PC-9 (cell line): ENCODE measurements around the gene DDIT4L. TPM values are rescaled to one million over a fixed set of nuclear protein-coding genes. Genes with fewer than 3 reads are reported as not detected.

ENCODE experiments used
- BruUV-seq: library from RNA; stranded (reverse); fragments of 400-500 nt; replicated peaks from 2 replicates; lab custom pipeline; 2021; lab: Mats Ljungman, UMichigan
- CTCF ChIA-PET: fragments of 300-600 bp; sonication (Branson Sonifier 250); formaldehyde crosslinking; loops from one replicate; lab custom pipeline; 2022; ENCODE audit warnings: antibody characterized with exemption; lab: Charles Lee
- POLR2A ChIA-PET: fragments of 300-600 bp; sonication (Branson Sonifier 250); formaldehyde crosslinking; loops from one replicate; lab custom pipeline; 2022; ENCODE audit warnings: antibody characterized with exemption; ENCODE audit not compliant: unreplicated experiment; lab: Charles Lee
- DNase-seq, 2 experiments: peaks; one replicate each; pipeline versions ENCODE4 v3.0.0 to v3.0.0-alpha.2; 2015 to 2022; ENCODE audit warnings: mixed read lengths in 1 of 2
- H2AFZ ChIP-seq: fragments of 200-600 bp; sonication (generic); 2 replicates; pipeline ENCODE4 v1.8.1; 2017; ENCODE audit warnings: antibody characterized with exemption
- H3F3A ChIP-seq: fragments of 200-600 bp; sonication (generic); 2 replicates; pipeline ENCODE4 v1.8.1; 2017; ENCODE audit warnings: antibody characterized with exemption, mild to moderate bottlenecking, low read depth; ENCODE audit not compliant: insufficient read depth
- H3K27ac ChIP-seq: fragments of 200-600 bp; sonication (generic); 2 replicates; pipeline ENCODE4 v1.6.1; 2016; ENCODE audit warnings: mixed run types
- H3K27me3 ChIP-seq: fragments of 200-600 bp; sonication (generic); 2 replicates; pipeline ENCODE4 v1.6.1; 2016; ENCODE audit warnings: low read depth, mixed run types; ENCODE audit not compliant: insufficient read depth
- H3K36me3 ChIP-seq: fragments of 200-600 bp; sonication (generic); 2 replicates; pipeline ENCODE4 v1.6.1; 2016; ENCODE audit warnings: low read depth, mixed run types
- H3K4me1 ChIP-seq: fragments of 200-600 bp; sonication (generic); replicated peaks from 2 replicates; pipeline ENCODE4 v1.6.1; 2016; ENCODE audit warnings: mixed run types; ENCODE audit not compliant: insufficient read depth
- H3K4me2 ChIP-seq: fragments of 200-600 bp; sonication (generic); 2 replicates; pipeline ENCODE4 v1.6.1; 2017; ENCODE audit warnings: mixed run types
- H3K4me3 ChIP-seq: fragments of 200-600 bp; sonication (generic); 2 replicates; pipeline ENCODE4 v1.6.1; 2016; ENCODE audit warnings: mixed run types
- H3K79me2 ChIP-seq: fragments of 200-600 bp; sonication (generic); 2 replicates; pipeline ENCODE4 v1.6.1; 2017; ENCODE audit warnings: low read depth, mixed run types
- H3K9me2 ChIP-seq: fragments of 200-600 bp; sonication (generic); 2 replicates; pipeline ENCODE4 v1.8.1; 2017; ENCODE audit warnings: mild to moderate bottlenecking; ENCODE audit not compliant: insufficient read depth
- H3K9me3 ChIP-seq: fragments of 200-600 bp; sonication (generic); 2 replicates; pipeline ENCODE4 v1.8.1; 2016; ENCODE audit warnings: low read depth; ENCODE audit not compliant: insufficient read depth
- H4K20me1 ChIP-seq: fragments of 200-600 bp; sonication (generic); 2 replicates; pipeline ENCODE4 v1.8.1; 2017; ENCODE audit not compliant: insufficient read depth
- CTCF ChIP-seq: fragments of 200-600 bp; sonication (generic); conservative IDR thresholded peaks from 2 replicates; pipeline ENCODE4 v1.6.1; 2017; ENCODE audit warnings: mixed run types, antibody characterized with exemption, mild to moderate bottlenecking, moderate library complexity
- EZH2 ChIP-seq: fragments of 200-600 bp; sonication (generic); IDR thresholded peaks from 2 replicates; pipeline ENCODE4 v1.8.0; 2017; ENCODE audit warnings: antibody characterized with exemption, low read depth
- intact Hi-C: fragments of 100-400 bp; cut with micrococcal nuclease; formaldehyde crosslinking; loops from one replicate; pipeline ENCODE4 v1.10.0; 2022; ENCODE audit not compliant: unreplicated experiment
- total RNA-seq: library from RNA; stranded (reverse); gene quantifications from 2 replicates; pipeline ENCODE4 v1.2.3, GENCODE V29; 2021

DDIT4L gene
- total RNA-seq, 1 experiment from 2014 or later: 1.0 TPM

- Histone ChIP-seq H3K79me2 (no peaks in the 10 kb centered on the region), H3K27ac (no peak overlapping the region), H3K36me3 (no peaks in the 10 kb centered on the region), H3K9me3 (no peaks in the 10 kb centered on the region), H3F3A (peaks cover 3% of the 10 kb centered on the region; the same call in 1 of the 2 replicates), H3K27me3 (no peaks in the 10 kb centered on the region), H3K9me2 (no peaks in the 10 kb centered on the region), H2AFZ (peak overlapping the region; percentile 93), H3K4me1 (peaks cover 14% of the 10 kb centered on the region; the same call in 1 of the 2 replicates), H3K4me3 (peak overlapping the region; percentile 65), H3K4me2 (peak overlapping the region; percentile 90), H4K20me1 (no peaks in the 10 kb centered on the region)
- TF ChIP-seq CTCF (no peak), EZH2 (no peak)
- ChIA-PET POLR2A (no interaction called here), CTCF (no interaction called here)
- peak in 1 of 2 experiments; percentile 51 for DNase-seq
- intact Hi-C loops: no loop called here
- BruUV-seq: TSS peak; percentile 45
These were observed 654 bp upstream of the DDIT4L start for GRCh38 chr4:100190643-100191600.

- Histone ChIP-seq H3K27ac (no peak overlapping the region), H2AFZ (peak overlapping the region; percentile 93), H3K9me3 (no peaks in the 10 kb centered on the region), H3K4me2 (peak overlapping the region; percentile 90), H3F3A (peaks cover 3% of the 10 kb centered on the region; the same call in 1 of the 2 replicates), H3K4me3 (0 out of 2 replicates have a peak overlapping the region, but pooled peaks have one; percentile 65), H3K4me1 (peaks cover 14% of the 10 kb centered on the region; the same call in 1 of the 2 replicates), H3K36me3 (no peaks in the 10 kb centered on the region), H4K20me1 (no peaks in the 10 kb centered on the region), H3K27me3 (no peaks in the 10 kb centered on the region), H3K79me2 (no peaks in the 10 kb centered on the region), H3K9me2 (no peaks in the 10 kb centered on the region)
- intact Hi-C loops: no loop called here
- DNase-seq: peak in 1 of 2 experiments; percentile 4
- TF ChIP-seq EZH2: no peak
- no peak for TF ChIP-seq CTCF
- ChIA-PET CTCF (interaction anchor here (0.6 kb wide), 1 partner anchor 14 kb away, joined by 5 read pairs; no protein-coding TSS in a partner anchor), POLR2A (interaction anchor here (0.5 kb wide), 1 partner anchor 240 kb away, joined by 3 read pairs; no protein-coding TSS in a partner anchor)
- BruUV-seq: TSS peak; percentile 62
These were observed 1.4 kb downstream of the DDIT4L start for GRCh38 chr4:100188829-100189228.

- Histone ChIP-seq H3K9me3 (no peaks in the 10 kb centered on the region), H3K27ac (no peak overlapping the region), H3K4me2 (no peak overlapping the region), H3F3A (peaks cover 3% of the 10 kb centered on the region; the same call in 1 of the 2 replicates), H3K9me2 (no peaks in the 10 kb centered on the region), H3K79me2 (no peaks in the 10 kb centered on the region), H2AFZ (no peak overlapping the region), H3K4me1 (peaks cover 14% of the 10 kb centered on the region; the same call in 1 of the 2 replicates), H3K4me3 (no peak overlapping the region), H3K36me3 (no peaks in the 10 kb centered on the region), H3K27me3 (no peaks in the 10 kb centered on the region), H4K20me1 (no peaks in the 10 kb centered on the region)
- CTCF ChIA-PET: no interaction called here
- TSS peak; percentile 12 for BruUV-seq
- intact Hi-C loops: no loop called here
- no peak for DNase-seq
- no peak for TF ChIP-seq CTCF
- POLR2A ChIA-PET: no interaction called here
These were observed 2.5 kb downstream of the DDIT4L start for GRCh38 chr4:100187781-100188180.
